Astrocyte of the spinal cord (primary cell): ENCODE data around the gene TNFSF15.

ENCODE experiments used
- DNase-seq: peaks from one replicate; pipeline ENCODE4 v3.0.0; 2011; ENCODE audit warnings: low read depth, low spot score
- H3K4me3 ChIP-seq: 2 replicates; pipeline ENCODE4 v1.5.1; 2011; ENCODE audit warnings: low read depth, mild to moderate bottlenecking, low read length, moderate library complexity
- in situ Hi-C: cut with HindIII; loops from 2 replicates; pipeline ENCODE4 v1.10.0; 2017; ENCODE audit warnings: low sequenced_read_pairs
- TF ChIP-seq, protein P1 (sequence below): IDR thresholded peaks from 2 replicates; pipeline ENCODE4 v1.5.1; 2012; ENCODE audit warnings: low read depth, mild to moderate bottlenecking, low read length, inconsistent platforms

TNFSF15 gene

DNA sequence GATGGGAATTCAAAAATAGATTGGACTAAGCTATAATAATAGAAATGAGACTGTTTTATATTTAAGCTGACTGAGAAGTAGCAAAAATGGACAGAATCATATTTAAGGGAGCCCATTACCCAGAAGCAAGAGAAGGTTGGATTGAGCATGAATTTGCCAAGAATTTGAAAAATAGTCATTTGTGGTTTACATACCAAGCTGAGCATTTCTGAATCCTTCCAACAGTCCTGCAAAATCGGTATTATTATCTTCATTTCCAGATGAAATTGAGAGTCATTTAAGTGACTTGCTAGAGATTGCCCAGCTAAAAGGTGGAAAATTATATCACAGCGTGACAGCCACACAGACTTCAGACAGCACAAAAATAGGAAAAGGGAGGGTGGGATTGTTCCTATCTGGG, 48.4 kb downstream of the TNFSF15 start:
- DNase-seq: no peak
- in situ Hi-C loops: no loop called here
- TF ChIP-seq, protein P1, sequence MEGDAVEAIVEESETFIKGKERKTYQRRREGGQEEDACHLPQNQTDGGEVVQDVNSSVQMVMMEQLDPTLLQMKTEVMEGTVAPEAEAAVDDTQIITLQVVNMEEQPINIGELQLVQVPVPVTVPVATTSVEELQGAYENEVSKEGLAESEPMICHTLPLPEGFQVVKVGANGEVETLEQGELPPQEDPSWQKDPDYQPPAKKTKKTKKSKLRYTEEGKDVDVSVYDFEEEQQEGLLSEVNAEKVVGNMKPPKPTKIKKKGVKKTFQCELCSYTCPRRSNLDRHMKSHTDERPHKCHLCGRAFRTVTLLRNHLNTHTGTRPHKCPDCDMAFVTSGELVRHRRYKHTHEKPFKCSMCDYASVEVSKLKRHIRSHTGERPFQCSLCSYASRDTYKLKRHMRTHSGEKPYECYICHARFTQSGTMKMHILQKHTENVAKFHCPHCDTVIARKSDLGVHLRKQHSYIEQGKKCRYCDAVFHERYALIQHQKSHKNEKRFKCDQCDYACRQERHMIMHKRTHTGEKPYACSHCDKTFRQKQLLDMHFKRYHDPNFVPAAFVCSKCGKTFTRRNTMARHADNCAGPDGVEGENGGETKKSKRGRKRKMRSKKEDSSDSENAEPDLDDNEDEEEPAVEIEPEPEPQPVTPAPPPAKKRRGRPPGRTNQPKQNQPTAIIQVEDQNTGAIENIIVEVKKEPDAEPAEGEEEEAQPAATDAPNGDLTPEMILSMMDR: no peak
- no peak overlapping the region for H3K4me3 ChIP-seq

- no peak for DNase-seq
- TF ChIP-seq, protein P1: no peak
- in situ Hi-C loops: no loop called here
- H3K4me3 ChIP-seq: no peak overlapping the region
Observed at GRCh38 chr9:114756920-114757319, 48.9 kb downstream of the TNFSF15 start.

DNA sequence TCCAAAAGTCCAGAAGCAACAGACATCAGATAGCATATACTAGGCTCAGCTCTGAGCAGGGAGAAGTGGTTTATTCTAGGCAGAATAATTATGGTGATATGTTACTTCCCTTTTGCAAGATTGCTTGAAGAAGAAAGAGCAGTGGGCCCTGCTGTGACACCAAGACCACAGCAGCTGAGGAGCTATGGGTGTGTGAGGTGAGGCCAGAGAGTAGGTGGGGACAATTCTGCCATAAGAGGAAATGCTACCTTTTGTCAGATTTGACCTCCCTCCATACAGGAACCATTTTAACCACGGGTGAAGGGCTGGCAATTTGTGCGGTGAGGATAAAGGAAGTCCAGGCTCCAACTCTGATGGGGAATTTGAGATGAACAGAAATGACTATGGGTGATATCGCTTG, 51.3 kb downstream of the TNFSF15 start:
- DNase-seq: no peak

GRCh38 chr9:114746591-114747346, 59.1 kb downstream of the TNFSF15 start:
- H3K4me3 ChIP-seq: no peak overlapping the region
- in situ Hi-C loops: no loop called here
- no peak for DNase-seq
- TF ChIP-seq, protein P1: no peak

More for the DNA sequence above, 51.3 kb downstream of the TNFSF15 start:
- H3K4me3 ChIP-seq: no peak overlapping the region
- in situ Hi-C loops: no loop called here
- TF ChIP-seq, protein P1: no peak

- no peak for DNase-seq
- TF ChIP-seq, protein P1: no peak
- in situ Hi-C loops: no loop called here
- no peak overlapping the region for H3K4me3 ChIP-seq
Observed at GRCh38 chr9:114745879-114746550, 59.8 kb downstream of the TNFSF15 start.

GRCh38 chr9:114745108-114745848, 60.6 kb downstream of the TNFSF15 start:
- H3K4me3 ChIP-seq: no peak overlapping the region
- peak; percentile 33 for DNase-seq
- in situ Hi-C loops: no loop called here
- TF ChIP-seq, protein P1: no peak
